HCT116 (cell line): ENCODE results near the gene MAP2K5. TPM values are rescaled to one million over a fixed set of nuclear protein-coding genes. Genes with fewer than 3 reads are reported as not detected.

Source experiments
- ATAC-seq: fragments of 200-7000 bp; cut with Tn5 transposase; 2 replicates; pipeline ENCODE4 v1.9.1; 2020; ENCODE audit warnings: mild to moderate bottlenecking, moderate library complexity
- BruUV-seq: library from RNA; stranded (reverse); fragments of 400-500 nt; replicated peaks from 2 replicates; lab custom pipeline; 2021; lab: Mats Ljungman, UMichigan
- CTCF ChIA-PET: fragments of 300-600 bp; sonication (Branson Sonifier 250); formaldehyde crosslinking; loops from one replicate; lab custom pipeline; 2021; ENCODE audit warnings: antibody characterized with exemption; lab: Charles Lee
- POLR2A ChIA-PET: fragments of 300-600, 350-600 bp; sonication (Branson Sonifier 250); formaldehyde crosslinking; loops from one replicate; lab custom pipeline; 2021; ENCODE audit warnings: antibody characterized with exemption; lab: Charles Lee
- RAD21 ChIA-PET, 2 experiments: fragments of 300-600 bp; sonication (Branson Sonifier 250); formaldehyde crosslinking; loops; one replicate each; lab custom pipeline; 2023; ENCODE audit warnings: low total read pairs in 2 of 2; ENCODE audit not compliant: uncharacterized antibody in 2 of 2, unreplicated experiment in 2 of 2, low non-redundant PET in 1 of 2; lab: Charles Lee
- DNase-seq: peaks from one replicate; pipeline ENCODE4 v3.0.0-alpha.2; 2010; ENCODE audit warnings: low read depth, low spot score
- H2AFZ ChIP-seq: fragments of 200-600 bp; shearing (Covaris generic), sonication (generic); 2 replicates; pipeline ENCODE4 v1.6.1; 2017; ENCODE audit warnings: low read depth, mixed run types, mixed read lengths, antibody characterized with exemption, low read length; ENCODE audit not compliant: poor library complexity, severe bottlenecking
- H3K27ac ChIP-seq: 2 replicates; pipeline ENCODE4 v1.5.1; 2012; ENCODE audit warnings: low read depth, low read length
- H3K27me3 ChIP-seq: fragments of 200-600 bp; sonication (generic); 2 replicates; pipeline ENCODE4 v1.6.1; 2016; ENCODE audit warnings: mixed run types, low read length, mixed read lengths; ENCODE audit not compliant: insufficient read depth
- H3K36me3 ChIP-seq, 2 experiments: fragments of 200-500 bp in 1 of 2; fragments of 200-600 bp in 1 of 2; sonication (Bioruptor generic) in 1 of 2; sonication (generic) in 1 of 2; 2 replicates each; pipeline versions ENCODE4 v1.5.1 to v1.6.1; 2014 to 2016; ENCODE audit warnings: low read length in 2 of 2, inconsistent platforms in 1 of 2, mixed read lengths in 1 of 2, mixed run types in 1 of 2; ENCODE audit not compliant: insufficient read depth in 2 of 2, control insufficient read depth in 1 of 2
- H3K4me1 ChIP-seq, 2 experiments: fragments of 200-600 bp in 1 of 2; sonication (generic) in 1 of 2; 2 replicates each; pipeline versions ENCODE4 v1.5.1 to v1.6.1; 2012 to 2017; ENCODE audit warnings: low read length in 2 of 2, inconsistent platforms in 1 of 2, mild to moderate bottlenecking in 1 of 2, mixed read lengths in 1 of 2, mixed run types in 1 of 2, moderate library complexity in 1 of 2; ENCODE audit not compliant: insufficient read depth in 2 of 2, control insufficient read depth in 1 of 2
- H3K4me2 ChIP-seq: fragments of 200-600 bp; sonication (generic); 2 replicates; pipeline ENCODE4 v1.6.1; 2017; ENCODE audit warnings: mixed run types, low read length, mixed read lengths
- H3K4me3 ChIP-seq, 2 experiments: fragments of 200-600 bp in 1 of 2; sonication (generic) in 1 of 2; replicated peaks in 1 of 2; 2 replicates each; pipeline ENCODE4 v1.5.1; 2011 to 2016; ENCODE audit warnings: low read length in 2 of 2, control low read depth in 1 of 2, low read depth in 1 of 2, mild to moderate bottlenecking in 1 of 2, mixed read lengths in 1 of 2, mixed run types in 1 of 2
- H3K79me2 ChIP-seq: fragments of 200-600 bp; sonication (generic); 2 replicates; pipeline ENCODE4 v1.6.1; 2017; ENCODE audit warnings: mild to moderate bottlenecking, mixed run types, low read length, moderate library complexity, mixed read lengths; ENCODE audit not compliant: insufficient read depth
- H3K9ac ChIP-seq: fragments of 200-600 bp; sonication (generic); 2 replicates; pipeline ENCODE4 v1.6.1; 2016; ENCODE audit warnings: low read length, mixed read lengths
- H3K9me2 ChIP-seq: fragments of 200-600 bp; sonication (generic), shearing (Covaris generic); 2 replicates; pipeline ENCODE4 v1.6.1; 2017; ENCODE audit warnings: mixed run types, mild to moderate bottlenecking, moderate library complexity; ENCODE audit not compliant: insufficient read depth
- H3K9me3 ChIP-seq, 2 experiments: fragments of 200-500 bp in 1 of 2; fragments of 200-600 bp in 1 of 2; sonication (Bioruptor generic) in 1 of 2; sonication (generic) in 1 of 2; 2 replicates each; pipeline ENCODE4 v1.6.1; 2014 to 2017; ENCODE audit warnings: low read length in 2 of 2, mixed read lengths in 2 of 2, inconsistent platforms in 1 of 2, low read depth in 1 of 2, mild to moderate bottlenecking in 1 of 2, mixed run types in 1 of 2, moderate library complexity in 1 of 2; ENCODE audit not compliant: control insufficient read depth in 1 of 2, insufficient read depth in 1 of 2
- H4K20me1 ChIP-seq: fragments of 200-600 bp; sonication (generic), shearing (Covaris generic); 2 replicates; pipeline ENCODE4 v1.6.1; 2017; ENCODE audit warnings: mixed run types, mild to moderate bottlenecking, moderate library complexity; ENCODE audit not compliant: insufficient read depth
- CBX3 ChIP-seq: IDR thresholded peaks from 2 replicates; pipeline ENCODE4 v1.6.1; 2012; ENCODE audit warnings: low read depth
- CEBPB ChIP-seq: IDR thresholded peaks from 2 replicates; pipeline ENCODE4 v1.6.1; 2012; ENCODE audit warnings: low read depth
- EGR1 ChIP-seq: IDR thresholded peaks from 2 replicates; pipeline ENCODE4 v1.6.1; 2012; ENCODE audit warnings: low read depth
- ELF1 ChIP-seq: IDR thresholded peaks from 2 replicates; pipeline ENCODE4 v1.6.1; 2012; ENCODE audit warnings: low read depth, borderline replicate concordance
- EZH2 ChIP-seq: fragments of 200-600 bp; sonication (generic); IDR thresholded peaks from 2 replicates; pipeline ENCODE4 v1.6.1; 2017; ENCODE audit warnings: antibody characterized with exemption, mixed run types
- EZH2phosphoT487 ChIP-seq: fragments of 200-600 bp; IDR thresholded peaks from 2 replicates; pipeline ENCODE4 v1.6.1; 2018; ENCODE audit warnings: antibody characterized with exemption, borderline replicate concordance
- FOSL1 ChIP-seq: IDR thresholded peaks from 2 replicates; pipeline ENCODE4 v1.6.1; 2012; ENCODE audit warnings: low read depth
- JUND ChIP-seq: IDR thresholded peaks from 2 replicates; pipeline ENCODE4 v1.6.1; 2012
- POLR2A ChIP-seq: IDR thresholded peaks from 2 replicates; pipeline ENCODE4 v1.7.0; 2011; ENCODE audit warnings: borderline replicate concordance; ENCODE audit not compliant: insufficient read depth, insufficient read length; ENCODE audit errors: extremely low read depth
- POLR2AphosphoS5 ChIP-seq: IDR thresholded peaks from 2 replicates; pipeline ENCODE4 v1.6.1; 2011; ENCODE audit warnings: mild to moderate bottlenecking, low read depth, low read length, moderate library complexity
- RAD21 ChIP-seq: IDR thresholded peaks from 2 replicates; pipeline ENCODE4 v1.6.1; 2012; ENCODE audit warnings: low read depth, mild to moderate bottlenecking
- SIN3A ChIP-seq: IDR thresholded peaks from 2 replicates; pipeline ENCODE4 v1.6.1; 2012; ENCODE audit warnings: low read depth
- SP1 ChIP-seq: IDR thresholded peaks from 2 replicates; pipeline ENCODE4 v1.6.1; 2012; ENCODE audit warnings: low read depth
- SRF ChIP-seq: IDR thresholded peaks from 2 replicates; pipeline ENCODE4 v1.6.1; 2012; ENCODE audit warnings: low read depth
- TCF7L2 ChIP-seq: IDR thresholded peaks from 2 replicates; pipeline ENCODE4 v1.7.0; 2011; ENCODE audit warnings: borderline replicate concordance, inconsistent platforms; ENCODE audit not compliant: insufficient read depth, insufficient read length; ENCODE audit errors: extremely low read depth
- ZFX ChIP-seq: fragments of 450-650 bp; IDR thresholded peaks from 2 replicates; pipeline ENCODE4 v1.6.1; 2017
- ZNF274 ChIP-seq: fragments of 200-500 bp; sonication (Bioruptor generic); IDR thresholded peaks from 2 replicates; pipeline ENCODE4 v1.6.1; 2014; ENCODE audit warnings: mild to moderate bottlenecking, low read depth, low read length, inconsistent platforms
- intact Hi-C: fragments of 100-400 bp; cut with micrococcal nuclease; formaldehyde crosslinking; loops from 2 replicates; pipeline ENCODE4 v1.10.0; 2022
- total RNA-seq: library from RNA; stranded (reverse); gene quantifications from one replicate; pipeline ENCODE4 v1.2.1, GENCODE V29; 2021; ENCODE audit not compliant: unreplicated experiment
- TF ChIP-seq, protein P1 (sequence below), 3 experiments: fragments of 200-600 bp in 1 of 3; sonication (generic) in 1 of 3; IDR thresholded peaks in 2 of 3; conservative IDR thresholded peaks in 1 of 3; 2 replicates each; pipeline ENCODE4 v1.5.1; 2012 to 2017; ENCODE audit warnings: low read depth in 2 of 3, low read length in 2 of 3, antibody characterized with exemption in 1 of 3, borderline replicate concordance in 1 of 3, control low read depth in 1 of 3, mild to moderate bottlenecking in 1 of 3, mixed read lengths in 1 of 3, mixed run types in 1 of 3, moderate library complexity in 1 of 3; ENCODE audit not compliant: insufficient read depth in 1 of 3
- TF ChIP-seq, protein P2 (sequence below): IDR thresholded peaks from 2 replicates; pipeline ENCODE4 v1.6.1; 2012
- TF ChIP-seq, protein P3 (sequence below): IDR thresholded peaks from 2 replicates; pipeline ENCODE4 v1.6.1; 2012; ENCODE audit warnings: low read depth
- TF ChIP-seq, protein P4 (sequence below): IDR thresholded peaks from 2 replicates; pipeline ENCODE4 v1.6.1; 2012

Gene MAP2K5
- total RNA-seq, 1 experiment from 2014 or later: 15.6 TPM

DNA sequence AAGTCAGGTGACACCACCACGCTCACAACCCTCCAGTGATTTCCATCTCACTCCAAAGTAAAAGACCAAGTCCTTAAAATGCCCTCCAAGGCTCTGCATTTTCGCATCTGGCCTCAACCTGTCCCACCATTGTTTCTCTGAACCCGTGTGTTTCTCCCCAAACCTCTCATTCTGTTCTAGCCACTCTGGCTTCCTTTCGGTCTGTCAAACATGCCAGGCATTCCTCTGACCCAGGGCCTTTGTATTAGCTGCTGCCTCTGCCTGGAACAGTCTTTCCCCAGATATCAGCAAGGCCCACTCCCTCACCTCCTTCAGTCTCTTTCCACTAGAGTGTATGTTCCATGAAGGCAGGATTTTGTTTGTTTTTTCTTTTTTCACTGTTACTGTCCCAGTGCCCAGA is 16.0 kb downstream of the MAP2K5 start (continued):
- no peak for TF ChIP-seq JUND
- TF ChIP-seq ELF1: no peak
- TF ChIP-seq FOSL1: no peak
- no peak for TF ChIP-seq CEBPB
- TF ChIP-seq TCF7L2: no peak
- no peak for TF ChIP-seq EGR1

DNA sequence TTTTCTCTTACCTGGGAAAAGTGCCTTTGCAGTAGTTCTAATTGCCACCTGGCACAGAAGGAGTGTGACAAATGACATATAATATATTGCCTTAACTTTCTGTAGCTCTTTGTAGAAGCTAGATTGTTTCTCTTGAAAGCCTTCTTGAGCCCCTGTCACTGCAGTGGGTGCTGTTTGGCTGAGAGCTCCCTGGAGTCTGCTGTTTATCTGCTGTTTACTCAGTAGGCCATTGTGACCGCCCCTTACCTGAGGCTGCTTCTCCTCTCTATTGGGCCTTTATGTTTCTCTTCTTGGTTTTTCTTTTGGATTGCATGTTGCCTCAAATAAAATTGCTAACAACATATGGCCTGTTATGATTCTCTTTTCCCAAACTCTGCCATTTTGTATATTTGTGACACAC is 16.7 kb downstream of the MAP2K5 start:
- BruUV-seq: no TSS peak
- no peak overlapping the region for H3K27ac ChIP-seq
- no peak overlapping the region for H3K4me3 ChIP-seq
- no peaks in the 10 kb centered on the region for H3K9me2 ChIP-seq
- RAD21 ChIA-PET: no interaction called here
- DNase-seq (no peak), ATAC-seq (no peak)
- no peaks in the 10 kb centered on the region; a peak in 1 of 4 replicates for H3K9me3 ChIP-seq
- no peaks in the 10 kb centered on the region for H4K20me1 ChIP-seq
- H2AFZ ChIP-seq: no peak overlapping the region
- H3K36me3 ChIP-seq: peaks cover 0 to 7% of the 10 kb centered on the region in 2 experiments; a peak in 1 of 4 replicates
- no peak overlapping the region for H3K4me2 ChIP-seq
- no peak overlapping the region for H3K9ac ChIP-seq
- H3K4me1 ChIP-seq: no peaks in the 10 kb centered on the region
- no peaks in the 10 kb centered on the region for H3K79me2 ChIP-seq
- POLR2A ChIA-PET: no interaction called here
- H3K27me3 ChIP-seq: no peaks in the 10 kb centered on the region
- TF ChIP-seq FOSL1: no peak
- TF ChIP-seq, protein P1, sequence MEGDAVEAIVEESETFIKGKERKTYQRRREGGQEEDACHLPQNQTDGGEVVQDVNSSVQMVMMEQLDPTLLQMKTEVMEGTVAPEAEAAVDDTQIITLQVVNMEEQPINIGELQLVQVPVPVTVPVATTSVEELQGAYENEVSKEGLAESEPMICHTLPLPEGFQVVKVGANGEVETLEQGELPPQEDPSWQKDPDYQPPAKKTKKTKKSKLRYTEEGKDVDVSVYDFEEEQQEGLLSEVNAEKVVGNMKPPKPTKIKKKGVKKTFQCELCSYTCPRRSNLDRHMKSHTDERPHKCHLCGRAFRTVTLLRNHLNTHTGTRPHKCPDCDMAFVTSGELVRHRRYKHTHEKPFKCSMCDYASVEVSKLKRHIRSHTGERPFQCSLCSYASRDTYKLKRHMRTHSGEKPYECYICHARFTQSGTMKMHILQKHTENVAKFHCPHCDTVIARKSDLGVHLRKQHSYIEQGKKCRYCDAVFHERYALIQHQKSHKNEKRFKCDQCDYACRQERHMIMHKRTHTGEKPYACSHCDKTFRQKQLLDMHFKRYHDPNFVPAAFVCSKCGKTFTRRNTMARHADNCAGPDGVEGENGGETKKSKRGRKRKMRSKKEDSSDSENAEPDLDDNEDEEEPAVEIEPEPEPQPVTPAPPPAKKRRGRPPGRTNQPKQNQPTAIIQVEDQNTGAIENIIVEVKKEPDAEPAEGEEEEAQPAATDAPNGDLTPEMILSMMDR (IDR thresholded peaks at IDR 0.05 in 2 of 3, conservative IDR thresholded peaks at IDR 0.05 in 1 of 3; ENCODE audit: borderline replicate concordance in 1 of 3, insufficient read depth in 1 of 3, low read depth in 2 of 3, low read length in 2 of 3): no peak
- TF ChIP-seq, protein P2, sequence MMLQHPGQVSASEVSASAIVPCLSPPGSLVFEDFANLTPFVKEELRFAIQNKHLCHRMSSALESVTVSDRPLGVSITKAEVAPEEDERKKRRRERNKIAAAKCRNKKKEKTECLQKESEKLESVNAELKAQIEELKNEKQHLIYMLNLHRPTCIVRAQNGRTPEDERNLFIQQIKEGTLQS: no peak
- no peak for TF ChIP-seq EZH2
- TF ChIP-seq, protein P3, sequence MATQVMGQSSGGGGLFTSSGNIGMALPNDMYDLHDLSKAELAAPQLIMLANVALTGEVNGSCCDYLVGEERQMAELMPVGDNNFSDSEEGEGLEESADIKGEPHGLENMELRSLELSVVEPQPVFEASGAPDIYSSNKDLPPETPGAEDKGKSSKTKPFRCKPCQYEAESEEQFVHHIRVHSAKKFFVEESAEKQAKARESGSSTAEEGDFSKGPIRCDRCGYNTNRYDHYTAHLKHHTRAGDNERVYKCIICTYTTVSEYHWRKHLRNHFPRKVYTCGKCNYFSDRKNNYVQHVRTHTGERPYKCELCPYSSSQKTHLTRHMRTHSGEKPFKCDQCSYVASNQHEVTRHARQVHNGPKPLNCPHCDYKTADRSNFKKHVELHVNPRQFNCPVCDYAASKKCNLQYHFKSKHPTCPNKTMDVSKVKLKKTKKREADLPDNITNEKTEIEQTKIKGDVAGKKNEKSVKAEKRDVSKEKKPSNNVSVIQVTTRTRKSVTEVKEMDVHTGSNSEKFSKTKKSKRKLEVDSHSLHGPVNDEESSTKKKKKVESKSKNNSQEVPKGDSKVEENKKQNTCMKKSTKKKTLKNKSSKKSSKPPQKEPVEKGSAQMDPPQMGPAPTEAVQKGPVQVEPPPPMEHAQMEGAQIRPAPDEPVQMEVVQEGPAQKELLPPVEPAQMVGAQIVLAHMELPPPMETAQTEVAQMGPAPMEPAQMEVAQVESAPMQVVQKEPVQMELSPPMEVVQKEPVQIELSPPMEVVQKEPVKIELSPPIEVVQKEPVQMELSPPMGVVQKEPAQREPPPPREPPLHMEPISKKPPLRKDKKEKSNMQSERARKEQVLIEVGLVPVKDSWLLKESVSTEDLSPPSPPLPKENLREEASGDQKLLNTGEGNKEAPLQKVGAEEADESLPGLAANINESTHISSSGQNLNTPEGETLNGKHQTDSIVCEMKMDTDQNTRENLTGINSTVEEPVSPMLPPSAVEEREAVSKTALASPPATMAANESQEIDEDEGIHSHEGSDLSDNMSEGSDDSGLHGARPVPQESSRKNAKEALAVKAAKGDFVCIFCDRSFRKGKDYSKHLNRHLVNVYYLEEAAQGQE: no peak
- no peak for TF ChIP-seq JUND
- TF ChIP-seq TCF7L2: no peak
- no peak for TF ChIP-seq POLR2AphosphoS5
- TF ChIP-seq CBX3: no peak
- TF ChIP-seq POLR2A: no peak
- TF ChIP-seq SIN3A: no peak
- no peak for TF ChIP-seq ZFX
- no peak for TF ChIP-seq EZH2phosphoT487
- no peak for TF ChIP-seq RAD21
- no peak for TF ChIP-seq EGR1
- no peak for TF ChIP-seq ZNF274
- no peak for TF ChIP-seq SP1
- TF ChIP-seq, protein P4, sequence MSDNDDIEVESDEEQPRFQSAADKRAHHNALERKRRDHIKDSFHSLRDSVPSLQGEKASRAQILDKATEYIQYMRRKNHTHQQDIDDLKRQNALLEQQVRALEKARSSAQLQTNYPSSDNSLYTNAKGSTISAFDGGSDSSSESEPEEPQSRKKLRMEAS: no peak
- TF ChIP-seq SRF: no peak
- CTCF ChIA-PET: no interaction called here
- intact Hi-C loops: no loop called here
